SU-DHL-6 (cell line): ENCODE results near the gene EXOC3L1.

Source experiments
- H2AFZ ChIP-seq: fragments of 200-600 bp; sonication (generic); 2 replicates; pipeline ENCODE4 v1.6.1; 2014; ENCODE audit warnings: low read depth, mild to moderate bottlenecking, moderate library complexity, mixed read lengths, antibody characterized with exemption, low read length; ENCODE audit not compliant: severe bottlenecking
- H3F3A ChIP-seq: fragments of 200-600 bp; shearing (Covaris generic); 2 replicates; pipeline ENCODE4 v1.6.0; 2016; ENCODE audit warnings: antibody characterized with exemption, mild to moderate bottlenecking; ENCODE audit not compliant: insufficient read depth
- H3K27ac ChIP-seq: fragments of 200-600 bp; sonication (generic); 2 replicates; pipeline ENCODE4 v1.5.1; 2016; ENCODE audit warnings: low read depth, mild to moderate bottlenecking, low read length, moderate library complexity, mixed read lengths
- H3K27me3 ChIP-seq: fragments of 200-600 bp; sonication (generic), shearing (Covaris generic); 2 replicates; pipeline ENCODE4 v1.6.0; 2014; ENCODE audit warnings: mild to moderate bottlenecking, low read length
- H3K36me3 ChIP-seq: fragments of 200-600 bp; sonication (generic); 2 replicates; pipeline ENCODE4 v1.6.1; 2014; ENCODE audit warnings: mild to moderate bottlenecking, low read length, mixed read lengths
- H3K4me2 ChIP-seq: fragments of 300-600, 200-600 bp; shearing (Covaris generic), sonication (generic); 2 replicates; pipeline ENCODE4 v1.6.0; 2014; ENCODE audit warnings: low read length, low read depth, mild to moderate bottlenecking; ENCODE audit not compliant: poor library complexity, severe bottlenecking
- H3K4me3 ChIP-seq: fragments of 200-600 bp; sonication (generic); 2 replicates; pipeline ENCODE4 v1.5.1; 2014; ENCODE audit warnings: antibody characterized with exemption, low read length, mild to moderate bottlenecking, mixed read lengths; ENCODE audit not compliant: insufficient read depth, poor library complexity, severe bottlenecking
- H3K79me2 ChIP-seq: fragments of 200-600 bp; sonication (generic); 2 replicates; pipeline ENCODE4 v1.6.1; 2014; ENCODE audit warnings: mild to moderate bottlenecking, low read length, moderate library complexity; ENCODE audit not compliant: insufficient read depth
- H3K9ac ChIP-seq: fragments of 200-600 bp; sonication (generic); 2 replicates; pipeline ENCODE4 v1.7.0; 2014; ENCODE audit warnings: mild to moderate bottlenecking, low read length
- H3K9me2 ChIP-seq: fragments of 200-600 bp; sonication (generic); replicated peaks from 2 replicates; pipeline ENCODE4 v1.6.1; 2014; ENCODE audit warnings: low read length; ENCODE audit not compliant: insufficient read depth
- H3K9me3 ChIP-seq: fragments of 200-600 bp; sonication (generic); 2 replicates; pipeline ENCODE4 v1.6.1; 2014; ENCODE audit warnings: low read length, mixed read lengths; ENCODE audit not compliant: insufficient read depth
- H4K20me1 ChIP-seq: fragments of 200-600 bp; sonication (generic); 2 replicates; pipeline ENCODE4 v1.6.1; 2014; ENCODE audit warnings: low read depth, mild to moderate bottlenecking, antibody characterized with exemption, low read length, moderate library complexity, mixed read lengths
- CTCF ChIP-seq: fragments of 200-600 bp; sonication (generic); IDR thresholded peaks from one replicate; pipeline ENCODE4 v1.5.1; 2017; ENCODE audit warnings: antibody characterized with exemption, mild to moderate bottlenecking, low read length, moderate library complexity; ENCODE audit not compliant: insufficient read depth, poor library complexity, severe bottlenecking
- EZH2phosphoT487 ChIP-seq: fragments of 200-600 bp; sonication (generic), shearing (Covaris generic); conservative IDR thresholded peaks from 2 replicates; pipeline ENCODE4 v1.6.1; 2018; ENCODE audit warnings: mild to moderate bottlenecking, antibody characterized with exemption, low read length, moderate library complexity, mixed read lengths

The EXOC3L1 gene

GRCh38 chr16:67234180-67234597, 44.3 kb upstream of the EXOC3L1 start:
- Histone ChIP-seq H3F3A (no peaks in the 10 kb centered on the region), H3K27ac (no peak overlapping the region), H3K4me3 (no peak overlapping the region), H3K27me3 (no peaks in the 10 kb centered on the region), H4K20me1 (no peaks in the 10 kb centered on the region), H3K36me3 (no peaks in the 10 kb centered on the region), H3K4me2 (no peak overlapping the region), H3K79me2 (no peaks in the 10 kb centered on the region), H3K9me3 (no peaks in the 10 kb centered on the region), H3K9ac (no peak overlapping the region), H2AFZ (no peak overlapping the region), H3K9me2 (no peaks in the 10 kb centered on the region)
- TF ChIP-seq CTCF (no peak), EZH2phosphoT487 (no peak)

GRCh38 chr16:67233596-67233995, 43.7 kb upstream of the EXOC3L1 start:
- Histone ChIP-seq H3K27ac (no peak overlapping the region), H3K9me2 (no peaks in the 10 kb centered on the region), H3K4me3 (no peak overlapping the region), H2AFZ (no peak overlapping the region), H3K27me3 (no peaks in the 10 kb centered on the region), H3K9ac (no peak overlapping the region), H3K4me2 (no peak overlapping the region), H3K36me3 (no peaks in the 10 kb centered on the region), H3K9me3 (no peaks in the 10 kb centered on the region), H3K79me2 (no peaks in the 10 kb centered on the region), H4K20me1 (no peaks in the 10 kb centered on the region), H3F3A (no peaks in the 10 kb centered on the region)
- TF ChIP-seq EZH2phosphoT487, result no peak
- no peak for TF ChIP-seq CTCF

DNA sequence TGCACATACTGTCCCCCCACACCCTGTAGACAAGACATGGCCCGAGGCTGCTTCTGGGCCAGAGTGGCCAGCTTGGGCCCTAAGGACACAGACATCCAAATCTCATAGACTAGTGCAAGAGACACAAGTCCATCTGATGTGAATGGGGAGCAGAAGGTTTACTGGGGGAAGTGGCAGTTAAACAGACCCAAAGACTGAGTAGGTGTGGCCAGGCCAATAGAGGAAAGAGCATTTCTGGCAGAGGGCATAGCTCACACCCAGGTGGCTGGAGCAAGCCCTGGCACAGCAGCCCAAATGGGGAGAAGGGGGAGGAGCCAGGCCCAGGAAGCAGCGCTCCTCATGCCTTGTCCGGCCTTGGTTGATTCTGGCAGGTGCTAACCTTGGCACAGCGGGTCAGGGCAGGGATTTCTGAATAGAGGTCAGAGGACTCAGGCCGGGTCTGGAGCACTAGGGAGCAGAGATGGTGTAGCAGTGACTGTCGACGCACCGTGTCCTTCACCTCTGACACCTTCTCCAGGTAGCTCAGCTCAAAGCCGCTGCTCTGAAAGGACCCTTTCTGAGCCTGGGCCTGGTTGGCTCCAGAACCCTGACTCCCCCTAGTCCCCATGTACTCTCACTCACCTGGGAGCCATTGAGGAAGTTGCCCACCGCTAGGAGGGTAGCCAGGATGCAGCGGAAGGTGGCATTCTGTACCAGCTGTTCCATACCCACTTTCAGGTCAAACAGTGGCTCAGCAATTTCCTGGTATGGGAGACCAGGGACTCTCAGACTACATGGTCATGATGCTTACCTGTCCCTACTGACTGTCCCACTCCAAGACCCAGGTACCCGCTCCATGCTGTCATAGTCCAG, 41.1 kb upstream of the EXOC3L1 start:
- Histone ChIP-seq H3K27me3 (no peaks in the 10 kb centered on the region), H3K9ac (no peak overlapping the region)
- TF ChIP-seq CTCF (no peak), EZH2phosphoT487 (no peak)

More for the DNA sequence above, 41.1 kb upstream of the EXOC3L1 start:
- Histone ChIP-seq H3K4me3 (no peak overlapping the region), H3K4me2 (no peak overlapping the region), H3K27ac (no peak overlapping the region), H3K36me3 (no peaks in the 10 kb centered on the region), H3F3A (no peaks in the 10 kb centered on the region), H3K9me3 (no peaks in the 10 kb centered on the region), H3K79me2 (peaks cover 11% of the 10 kb centered on the region), H2AFZ (no peak overlapping the region), H3K9me2 (no peaks in the 10 kb centered on the region), H4K20me1 (no peaks in the 10 kb centered on the region)
